NCI-H2029 treated with DMSO at 0.1 percent for 48 hours (cell line): Measurements from ENCODE around the gene KLHL17.

Experiments
- DNase-seq: peaks from one replicate; lab custom pipeline; 2025; lab: John Stamatoyannopoulos, UW

KLHL17 gene

GRCh38 chr1:952603-953002, 7.8 kb upstream of the KLHL17 start:
- DNase-seq = no peak

GRCh38 chr1:953524-954320, 6.7 kb upstream of the KLHL17 start:
- no peak for DNase-seq

GRCh38 chr1:954927-955326, 5.5 kb upstream of the KLHL17 start:
- no peak for DNase-seq

GRCh38 chr1:955474-955873, 4.9 kb upstream of the KLHL17 start:
- DNase-seq = no peak

GRCh38 chr1:956636-957035, 3.7 kb upstream of the KLHL17 start:
- no peak for DNase-seq

GRCh38 chr1:958823-959730, 1.3 kb upstream of the KLHL17 start, which contains the start of gene NOC2L:
NOC2L (minus strand) TSS chr1:959256; CDS start chr1:959240, 16 bp downstream.
- DNase-seq = peak; percentile 42

- no peak for DNase-seq
Observed at GRCh38 chr1:959731-960362, 537 bp upstream of the KLHL17 start.

GRCh38 chr1:961132-961669, 817 bp downstream of the KLHL17 start:
- no peak for DNase-seq

GRCh38 chr1:962381-963300, 2.3 kb downstream of the KLHL17 start:
- no peak for DNase-seq

GRCh38 chr1:963301-963651, 2.9 kb downstream of the KLHL17 start:
- no peak for DNase-seq

GRCh38 chr1:963746-964525, 3.6 kb downstream of the KLHL17 start:
- DNase-seq = no peak

- DNase-seq = no peak
Observed at GRCh38 chr1:964691-965525, 4.5 kb downstream of the KLHL17 start.

- DNase-seq = no peak
Observed at GRCh38 chr1:965526-966134, 5.2 kb downstream of the KLHL17 start.

GRCh38 chr1:966135-966703, 5.8 kb downstream of the KLHL17 start, which contains the start of gene PLEKHN1:
PLEKHN1 (plus strand) TSS chr1:966482; CDS start chr1:966532, 50 bp downstream.
- no peak for DNase-seq

- DNase-seq = no peak
Observed at GRCh38 chr1:966704-967300, 6.4 kb downstream of the KLHL17 start.

- DNase-seq = no peak
Observed at GRCh38 chr1:967466-968343, 7.3 kb downstream of the KLHL17 start.

GRCh38 chr1:969260-969855, 9.0 kb downstream of the KLHL17 start:
- DNase-seq = no peak
